ENCODE results near the gene ABCB9. TPM values are rescaled to one million over a fixed set of nuclear protein-coding genes. Genes with fewer than 3 reads are reported as not detected.

ABCB9 gene
- total and polyA plus RNA-seq, 2 donors (not counting 1 experiment from before 2014, with no cell fraction given): 2.1 to 3.7 TPM

DNA sequence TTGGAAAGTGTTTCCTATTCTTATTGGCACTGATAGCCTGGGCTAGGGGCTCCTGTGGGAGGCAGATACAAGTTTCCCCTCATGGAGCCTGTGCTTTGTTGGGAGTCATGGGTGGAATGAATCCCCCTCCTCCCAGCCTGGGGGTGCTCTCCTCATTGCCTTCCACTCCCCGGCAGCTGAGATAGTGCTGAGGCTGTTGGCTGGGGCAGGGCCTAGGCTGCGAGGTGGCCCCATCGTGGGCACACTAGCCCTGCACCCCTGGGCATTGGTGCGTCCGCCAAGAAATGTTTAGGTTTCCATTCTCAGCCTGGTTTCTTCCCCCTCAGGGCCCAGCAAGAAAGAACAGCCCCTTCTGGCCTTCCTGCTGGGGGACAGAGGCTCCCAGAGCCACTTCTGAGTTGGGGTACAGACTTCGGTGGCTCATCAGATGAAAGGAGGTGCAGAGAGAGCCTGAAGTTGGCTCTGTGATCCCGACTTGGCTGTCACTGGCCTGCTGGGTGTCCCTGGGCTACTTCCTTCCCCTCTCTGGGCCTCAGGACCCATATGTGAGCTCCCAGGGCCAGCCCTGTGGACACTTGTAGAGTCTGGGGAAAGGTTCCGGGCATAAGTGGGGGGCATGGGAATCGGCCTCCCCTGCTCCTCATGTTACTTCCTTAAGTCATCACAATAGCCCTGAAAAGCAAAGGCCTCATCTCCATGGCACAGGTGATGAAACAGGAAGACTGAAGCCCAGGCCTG is 11.6 kb upstream of the ABCB9 start:
- TF ChIP-seq, protein P1, sequence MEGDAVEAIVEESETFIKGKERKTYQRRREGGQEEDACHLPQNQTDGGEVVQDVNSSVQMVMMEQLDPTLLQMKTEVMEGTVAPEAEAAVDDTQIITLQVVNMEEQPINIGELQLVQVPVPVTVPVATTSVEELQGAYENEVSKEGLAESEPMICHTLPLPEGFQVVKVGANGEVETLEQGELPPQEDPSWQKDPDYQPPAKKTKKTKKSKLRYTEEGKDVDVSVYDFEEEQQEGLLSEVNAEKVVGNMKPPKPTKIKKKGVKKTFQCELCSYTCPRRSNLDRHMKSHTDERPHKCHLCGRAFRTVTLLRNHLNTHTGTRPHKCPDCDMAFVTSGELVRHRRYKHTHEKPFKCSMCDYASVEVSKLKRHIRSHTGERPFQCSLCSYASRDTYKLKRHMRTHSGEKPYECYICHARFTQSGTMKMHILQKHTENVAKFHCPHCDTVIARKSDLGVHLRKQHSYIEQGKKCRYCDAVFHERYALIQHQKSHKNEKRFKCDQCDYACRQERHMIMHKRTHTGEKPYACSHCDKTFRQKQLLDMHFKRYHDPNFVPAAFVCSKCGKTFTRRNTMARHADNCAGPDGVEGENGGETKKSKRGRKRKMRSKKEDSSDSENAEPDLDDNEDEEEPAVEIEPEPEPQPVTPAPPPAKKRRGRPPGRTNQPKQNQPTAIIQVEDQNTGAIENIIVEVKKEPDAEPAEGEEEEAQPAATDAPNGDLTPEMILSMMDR (IDR thresholded peaks at IDR 0.05): no peak
- no peak for TF ChIP-seq EZH2 (IDR thresholded peaks at IDR 0.05; ENCODE audit: borderline replicate concordance, insufficient read depth, low read depth, low read length, poor library complexity, severe bottlenecking)
- peaks cover 66% of the 10 kb centered on the region for H3K79me2 ChIP-seq (ENCODE audit: control insufficient read depth, insufficient read depth, low read length)
- 96% methylated on average over 4 of the region's 9 CpGs for WGBS (ENCODE audit: insufficient coverage)
- no peak for DNase-seq
- Mint-ChIP-seq H3K9me3 (ENCODE audit: insufficient read depth) (no peaks in the 10 kb centered on the region), H3K27ac (peak overlapping the region; percentile 74), H3K27me3 (no peaks in the 10 kb centered on the region), H3K4me1 (peaks cover 53% of the 10 kb centered on the region), H3K4me3 (peak overlapping the region; percentile 100)
- no peaks in the 10 kb centered on the region for H3K27me3 ChIP-seq (replicated peaks in 1 of 4; ENCODE audit: control extremely low read depth in 1 of 4, control insufficient read depth in 3 of 4, insufficient read depth in 4 of 4, low read length in 3 of 4)
- H3K4me2 ChIP-seq (replicated peaks; ENCODE audit: low read depth, low read length, poor library complexity, severe bottlenecking): no peak overlapping the region
- CTCF ChIA-PET: no interaction called here
- H3K27ac ChIP-seq (ENCODE audit: low read length in 2 of 2): no peak overlapping the region
- H3K9me3 ChIP-seq (ENCODE audit: control extremely low read depth in 1 of 3, control insufficient read depth in 2 of 3, insufficient read depth in 1 of 3, low read length in 2 of 3): no peaks in the 10 kb centered on the region
- ATAC-seq (ENCODE audit: low read depth): no peak
- no peak overlapping the region for H3K4me3 ChIP-seq (ENCODE audit: control extremely low read depth in 1 of 5, extremely low read depth in 1 of 5, insufficient read depth in 1 of 5, low read depth in 2 of 5, low read length in 4 of 5)
- peaks cover 39 to 61% of the 10 kb centered on the region in 2 donors for H3K4me1 ChIP-seq (ENCODE audit: control insufficient read depth in 2 of 2, insufficient read depth in 2 of 2, low read length in 2 of 2)
- H4K20me1 ChIP-seq (ENCODE audit: control insufficient read depth, insufficient read depth, low read length, poor library complexity, severe bottlenecking): peaks cover 47% of the 10 kb centered on the region
- POLR2A ChIA-PET: no interaction called here
- no peak overlapping the region for H3K9ac ChIP-seq (ENCODE audit: low read length)
- intact Hi-C loops (cut with micrococcal nuclease): no loop called here
- H2AFZ ChIP-seq (ENCODE audit: insufficient read depth, low read depth, low read length, poor library complexity, severe bottlenecking): no peak overlapping the region
- H3K36me3 ChIP-seq (replicated peaks in 1 of 2; ENCODE audit: control extremely low read depth in 1 of 2, control insufficient read depth in 1 of 2, extremely low read depth in 1 of 2, insufficient read depth in 2 of 2, low read length in 1 of 2): peaks cover 0 to 33% of the 10 kb centered on the region in 2 experiments

DNA sequence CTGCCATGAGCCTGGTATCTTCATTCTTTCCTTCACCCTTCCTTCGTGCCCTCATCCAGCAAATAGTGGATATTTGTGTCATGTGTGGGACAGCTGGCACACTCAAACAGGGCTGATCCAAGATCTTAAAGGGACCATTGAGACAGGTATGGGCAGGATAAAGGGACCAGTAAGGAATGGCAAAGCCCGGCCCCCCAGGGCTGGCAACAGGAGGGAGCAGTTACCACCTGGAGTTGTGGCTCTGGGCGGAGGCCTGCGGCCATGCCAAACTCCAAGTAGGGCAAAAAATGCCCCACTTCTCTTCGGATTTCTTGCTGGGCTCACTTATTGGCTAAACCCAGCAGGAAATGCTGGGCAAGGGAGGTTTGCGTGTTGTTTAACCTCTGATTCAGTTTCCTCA is 10.9 kb upstream of the ABCB9 start:
- 94% methylated on average over 5 of the region's 6 CpGs for WGBS (ENCODE audit: insufficient coverage)
- CTCF ChIA-PET: no interaction called here
- POLR2A ChIA-PET: interaction anchor here (0.6 kb wide), 1 partner anchor 264 kb away, joined by 5 read pairs; no protein-coding TSS in a partner anchor

More for the DNA sequence above, 10.9 kb upstream of the ABCB9 start:
- DNase-seq (no peak), ATAC-seq (ENCODE audit: low read depth) (no peak)
- Mint-ChIP-seq H3K27ac (no peak overlapping the region), H3K4me3 (peak overlapping the region; percentile 100), H3K9me3 (ENCODE audit: insufficient read depth) (no peaks in the 10 kb centered on the region), H3K27me3 (no peaks in the 10 kb centered on the region), H3K4me1 (peaks cover 48% of the 10 kb centered on the region)
- Histone ChIP-seq H3K79me2 (ENCODE audit: control insufficient read depth, insufficient read depth, low read length) (peaks cover 61% of the 10 kb centered on the region), H3K4me1 (ENCODE audit: control insufficient read depth in 2 of 2, insufficient read depth in 2 of 2, low read length in 2 of 2) (peaks cover 34 to 54% of the 10 kb centered on the region in 2 donors), H3K36me3 (replicated peaks in 1 of 2; ENCODE audit: control extremely low read depth in 1 of 2, control insufficient read depth in 1 of 2, extremely low read depth in 1 of 2, insufficient read depth in 2 of 2, low read length in 1 of 2) (peaks cover 0 to 26% of the 10 kb centered on the region in 2 experiments), H3K9ac (ENCODE audit: low read length) (no peak overlapping the region), H3K4me2 (replicated peaks; ENCODE audit: low read depth, low read length, poor library complexity, severe bottlenecking) (no peak overlapping the region), H2AFZ (ENCODE audit: insufficient read depth, low read depth, low read length, poor library complexity, severe bottlenecking) (no peak overlapping the region), H3K27me3 (replicated peaks in 1 of 4; ENCODE audit: control extremely low read depth in 1 of 4, control insufficient read depth in 3 of 4, insufficient read depth in 4 of 4, low read length in 3 of 4) (no peaks in the 10 kb centered on the region), H4K20me1 (ENCODE audit: control insufficient read depth, insufficient read depth, low read length, poor library complexity, severe bottlenecking) (peaks cover 40% of the 10 kb centered on the region), H3K9me3 (ENCODE audit: control extremely low read depth in 1 of 3, control insufficient read depth in 2 of 3, insufficient read depth in 1 of 3, low read length in 2 of 3) (no peaks in the 10 kb centered on the region), H3K4me3 (ENCODE audit: control extremely low read depth in 1 of 5, extremely low read depth in 1 of 5, insufficient read depth in 1 of 5, low read depth in 2 of 5, low read length in 4 of 5) (no peak overlapping the region), H3K27ac (ENCODE audit: low read length in 2 of 2) (no peak overlapping the region)
- intact Hi-C loops (cut with micrococcal nuclease): no loop called here
- TF ChIP-seq, protein P1 (IDR thresholded peaks at IDR 0.05): no peak
- TF ChIP-seq EZH2 (IDR thresholded peaks at IDR 0.05; ENCODE audit: borderline replicate concordance, insufficient read depth, low read depth, low read length, poor library complexity, severe bottlenecking): no peak

Measured in B cell (primary cell).